ENCODE measurements around the gene GOLGA6A.

The GOLGA6A gene

GRCh38 chr15:74036271-74037170 lies 45.8 kb downstream of the GOLGA6A start:
- peak; percentile 82 for DNase-seq (ENCODE audit: low spot score)

GRCh38 chr15:74035121-74036017 lies 47.0 kb downstream of the GOLGA6A start:
- DNase-seq (ENCODE audit: low spot score) = peak; percentile 3

GRCh38 chr15:74034206-74034755 lies 48.1 kb downstream of the GOLGA6A start:
- no peak for DNase-seq (ENCODE audit: low spot score)

GRCh38 chr15:74032606-74033561 lies 49.5 kb downstream of the GOLGA6A start:
- DNase-seq (ENCODE audit: low spot score) = no peak

- DNase-seq (ENCODE audit: low spot score) = no peak
Observed at GRCh38 chr15:74032046-74032445, 50.3 kb downstream of the GOLGA6A start.

- DNase-seq (ENCODE audit: low spot score) = no peak
Observed at GRCh38 chr15:74028646-74029045, 53.7 kb downstream of the GOLGA6A start.

- DNase-seq (ENCODE audit: low spot score) = peak; percentile 2
Observed at GRCh38 chr15:74027688-74028087, 54.7 kb downstream of the GOLGA6A start.

- DNase-seq (ENCODE audit: low spot score) = peak; percentile 75
Observed at GRCh38 chr15:74025436-74025835, 56.9 kb downstream of the GOLGA6A start.

- DNase-seq (ENCODE audit: low spot score) = peak; percentile 5
Observed at GRCh38 chr15:74024687-74025086, 57.7 kb downstream of the GOLGA6A start.

GRCh38 chr15:74022706-74023470 lies 59.5 kb downstream of the GOLGA6A start:
- DNase-seq (ENCODE audit: low spot score) = no peak
